Measurements from ENCODE around the gene TRPM6.

- TF ChIP-seq CTCF (IDR thresholded peaks at IDR 0.05 in 4 of 5, conservative IDR thresholded peaks at IDR 0.05 in 1 of 5) = no peak
- TF ChIP-seq POLR2A (IDR thresholded peaks at IDR 0.05) = no peak
Observed at GRCh38 chr9:74724317-74724716, 163.4 kb downstream of the TRPM6 start.

Data from gastrocnemius medialis (tissue), 4 donors.